ENCODE results near the gene DSC3.
"Not testable (repeated sequence)": the region's sequence is repeated elsewhere in the genome, so short reads cannot be mapped to it uniquely, and the experiment has no call there.

DSC3 gene

DNA sequence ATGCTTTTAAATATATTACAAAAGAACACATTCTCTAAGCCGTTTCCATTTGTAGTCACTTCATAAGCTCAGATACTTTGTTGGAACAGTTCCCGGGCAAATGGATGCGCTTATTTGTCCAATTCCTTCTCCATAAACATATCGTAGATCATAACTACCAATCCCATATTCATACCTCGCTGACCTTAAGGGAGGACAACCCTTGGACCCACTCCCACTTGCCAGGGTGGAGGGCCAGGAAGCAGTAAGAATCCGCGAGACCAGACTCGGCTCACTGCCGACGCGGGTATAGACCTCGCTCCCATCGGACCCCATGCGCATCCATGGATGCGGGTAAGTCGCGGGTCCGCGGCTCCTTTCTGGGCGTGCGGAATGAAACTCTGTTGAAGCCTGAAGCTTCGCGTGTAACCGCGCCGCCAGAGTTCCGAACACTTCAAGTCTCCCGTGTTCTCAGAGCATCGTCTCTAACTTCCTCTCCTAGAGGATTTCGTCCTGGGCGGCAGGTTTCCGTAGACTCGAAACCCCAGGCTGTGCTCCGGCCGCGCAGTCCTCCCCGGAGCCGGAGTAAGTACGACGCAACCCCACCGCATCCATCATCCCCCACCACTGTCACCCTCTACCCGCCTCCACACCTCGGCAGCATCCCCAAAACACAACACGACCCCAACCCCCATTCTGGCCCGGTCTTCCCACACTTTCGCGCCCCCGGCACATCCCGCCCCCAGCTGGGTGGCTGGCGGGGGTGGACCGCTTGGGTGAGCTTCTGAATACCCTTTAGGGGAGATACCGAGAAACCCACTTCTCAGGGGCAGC is 1.1 kb downstream of the DSC3 start:
- in situ Hi-C loops (cut with HindIII; ENCODE audit: low sequenced_read_pairs), result no loop called here

DNA sequence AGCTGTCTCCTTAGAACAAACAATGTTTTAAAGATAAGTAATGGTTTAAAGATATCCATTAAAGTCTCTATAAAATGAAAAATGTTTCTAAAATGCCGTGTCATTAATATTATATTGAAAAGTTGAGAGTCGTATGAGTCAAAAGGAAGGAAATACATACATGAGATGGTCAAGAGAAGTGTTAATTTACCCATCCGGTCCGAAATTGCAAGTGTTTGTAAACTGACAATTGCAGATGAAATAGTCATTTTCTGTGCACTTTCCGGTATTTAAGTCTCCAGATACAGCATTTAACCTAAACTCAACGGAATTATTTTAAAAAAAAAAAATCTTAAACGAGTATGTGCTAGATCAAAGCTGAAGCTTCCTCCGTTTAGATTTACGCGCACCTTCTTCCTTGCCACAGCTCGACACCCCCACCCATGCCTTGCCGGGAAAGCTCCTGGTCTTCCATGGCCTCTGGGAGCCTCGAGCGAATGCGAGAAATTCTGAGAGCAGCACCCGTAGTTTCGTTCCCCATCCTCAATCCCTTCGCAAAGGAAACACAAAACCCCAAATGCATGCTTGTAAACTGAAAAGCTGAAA is 1.8 kb downstream of the DSC3 start:
- in situ Hi-C loops (cut with HindIII; ENCODE audit: low sequenced_read_pairs), result no loop called here

DNA sequence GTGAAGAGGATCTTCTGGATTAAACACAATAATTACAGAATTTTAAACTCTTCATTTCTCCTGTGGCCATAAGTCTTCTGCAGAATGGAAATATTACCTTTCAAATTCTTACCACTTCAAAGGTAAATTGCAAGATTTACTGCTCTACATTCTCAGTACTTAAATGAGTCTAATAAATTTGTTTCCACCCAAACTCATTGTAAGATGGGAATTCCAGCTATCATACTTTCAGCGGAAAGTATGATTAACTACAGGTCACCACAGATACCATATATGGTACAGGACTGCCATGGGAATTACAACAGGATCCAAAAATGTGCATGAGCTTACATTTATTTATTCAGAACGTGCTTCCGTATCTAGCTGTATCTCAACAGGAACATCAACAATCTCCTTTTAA is 3.1 kb downstream of the DSC3 start:
- in situ Hi-C loops (cut with HindIII; ENCODE audit: low sequenced_read_pairs), result no loop called here

DNA sequence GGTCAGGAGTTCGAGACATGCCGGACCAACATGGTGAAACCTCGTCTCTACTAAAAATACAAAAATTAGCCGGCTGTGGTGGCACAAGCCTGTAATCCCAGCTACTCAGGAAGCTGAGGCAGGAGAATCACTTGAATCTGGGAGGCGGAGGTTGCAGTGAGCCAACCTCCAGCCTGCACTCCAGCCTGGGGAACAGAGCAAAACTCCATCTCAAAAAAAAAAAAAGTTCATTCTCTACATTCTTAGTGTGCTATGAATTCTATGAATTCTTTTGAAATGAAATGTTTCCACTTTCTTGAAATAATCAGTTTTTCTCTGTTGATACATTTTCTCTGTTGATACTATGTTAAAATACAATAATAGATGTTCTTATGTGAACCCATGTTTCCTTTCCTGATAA is 4.9 kb downstream of the DSC3 start:
- in situ Hi-C loops (cut with HindIII; ENCODE audit: low sequenced_read_pairs), result not testable (repeated sequence)

DNA sequence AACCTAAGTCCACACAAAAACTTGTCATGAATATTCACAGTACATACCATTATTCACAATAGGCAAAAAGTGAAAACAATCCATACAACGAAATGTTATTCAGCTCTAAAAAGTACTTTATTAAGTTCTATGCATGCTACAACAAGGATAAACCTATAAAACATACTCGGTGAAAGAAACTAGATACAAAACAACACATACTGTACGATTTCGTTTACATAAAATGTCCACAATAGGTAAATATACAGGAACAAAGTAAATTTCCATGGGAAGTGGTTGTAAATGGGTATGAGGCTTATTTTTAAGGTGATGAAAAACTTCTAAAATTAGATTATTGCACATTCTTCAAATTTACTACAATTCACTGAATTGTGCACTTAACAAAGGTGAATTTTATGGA is 8.0 kb downstream of the DSC3 start:
- in situ Hi-C loops (cut with HindIII; ENCODE audit: low sequenced_read_pairs), result no loop called here

DNA sequence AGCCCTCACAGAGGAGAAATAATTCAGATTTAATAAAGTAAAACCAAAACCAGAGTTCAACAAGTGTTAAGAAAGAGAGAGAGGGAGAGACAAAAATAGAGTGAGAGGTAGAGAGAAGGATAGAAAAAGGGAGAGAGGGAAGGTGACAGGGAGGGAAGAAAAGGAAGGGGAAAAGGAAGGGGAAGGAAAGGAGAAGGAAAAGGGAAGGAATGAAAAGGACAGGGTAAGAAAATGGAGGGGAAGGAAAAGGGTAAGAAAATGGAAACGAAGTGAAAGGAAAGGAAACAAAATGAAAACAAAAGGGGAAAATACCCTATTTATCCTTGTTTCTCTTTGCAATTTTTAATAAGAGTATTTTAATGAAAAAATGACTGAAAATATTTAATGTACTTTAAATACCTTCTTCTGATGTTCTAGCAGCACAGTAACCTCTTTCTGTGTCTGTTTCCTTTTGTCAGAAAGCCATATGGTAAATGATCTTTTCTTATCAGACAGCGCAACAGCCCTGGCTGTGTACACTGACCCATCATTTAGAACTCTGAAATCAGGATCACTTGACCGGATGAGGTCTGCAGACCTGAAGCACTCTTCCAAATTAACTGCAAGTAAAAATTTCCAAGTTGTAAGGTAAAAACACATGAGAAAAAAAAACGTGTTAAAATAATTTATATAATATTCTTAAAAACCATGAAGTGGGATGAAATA is 11.8 kb downstream of the DSC3 start:
- in situ Hi-C loops (cut with HindIII; ENCODE audit: low sequenced_read_pairs), result no loop called here

DNA sequence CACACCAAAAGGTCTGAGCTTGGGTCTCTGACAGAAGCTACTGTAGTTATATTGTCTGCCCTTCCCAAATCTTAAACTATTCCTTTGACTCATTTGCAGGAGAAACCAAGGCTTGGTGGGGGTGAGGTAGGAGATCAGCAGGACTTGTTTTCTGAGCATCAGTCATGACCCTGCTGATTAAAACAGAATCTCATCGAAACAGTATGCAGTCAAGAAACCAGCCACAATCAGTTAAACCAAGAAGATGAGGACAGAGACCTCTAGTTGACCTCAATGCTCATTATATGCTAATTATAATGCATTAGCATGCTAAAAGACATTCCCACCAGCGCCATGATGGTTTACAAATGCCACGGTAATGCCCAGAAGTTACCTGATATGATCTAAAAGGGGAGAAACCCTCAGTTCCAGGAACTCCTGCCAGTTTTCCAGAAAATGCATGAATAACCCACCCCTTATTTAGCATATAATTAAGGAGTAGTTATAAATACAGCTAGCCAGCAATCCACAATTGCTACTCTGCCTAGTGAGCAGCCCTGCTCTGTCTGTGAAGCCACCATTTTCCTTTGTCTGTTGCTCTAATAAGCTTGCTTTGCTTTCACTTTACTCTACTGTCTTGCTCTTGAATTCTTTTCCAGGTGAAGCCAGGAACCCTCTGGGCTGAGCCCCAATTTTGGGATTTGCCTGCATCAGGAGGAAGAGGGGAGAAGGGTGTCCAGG is 26.7 kb downstream of the DSC3 start:
- in situ Hi-C loops (cut with HindIII; ENCODE audit: low sequenced_read_pairs), result loop anchor here (25.0 kb wide), 1 partner anchor 221 kb away; no protein-coding TSS in a partner anchor

DNA sequence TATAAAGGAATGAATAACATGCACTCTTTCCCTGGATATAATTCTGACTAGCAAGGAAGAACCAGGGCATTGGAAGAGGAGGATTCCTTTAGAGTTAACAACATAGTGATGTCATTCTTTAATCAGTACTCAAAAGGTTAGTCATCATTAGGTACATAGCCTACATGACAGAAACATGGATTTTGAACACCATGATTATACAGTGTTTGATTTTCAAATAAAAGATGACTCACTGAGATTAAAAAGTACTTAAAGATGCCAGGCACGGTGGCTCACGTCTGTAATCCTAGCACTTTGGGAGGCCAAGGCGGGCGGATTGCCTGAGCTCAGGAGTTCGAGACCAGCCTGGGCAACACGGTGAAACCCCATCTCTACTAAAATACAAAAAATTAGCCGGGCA is 31.1 kb downstream of the DSC3 start:
- in situ Hi-C loops (cut with HindIII; ENCODE audit: low sequenced_read_pairs), result loop anchor here (25.0 kb wide), 1 partner anchor 226 kb away; no protein-coding TSS in a partner anchor

DNA sequence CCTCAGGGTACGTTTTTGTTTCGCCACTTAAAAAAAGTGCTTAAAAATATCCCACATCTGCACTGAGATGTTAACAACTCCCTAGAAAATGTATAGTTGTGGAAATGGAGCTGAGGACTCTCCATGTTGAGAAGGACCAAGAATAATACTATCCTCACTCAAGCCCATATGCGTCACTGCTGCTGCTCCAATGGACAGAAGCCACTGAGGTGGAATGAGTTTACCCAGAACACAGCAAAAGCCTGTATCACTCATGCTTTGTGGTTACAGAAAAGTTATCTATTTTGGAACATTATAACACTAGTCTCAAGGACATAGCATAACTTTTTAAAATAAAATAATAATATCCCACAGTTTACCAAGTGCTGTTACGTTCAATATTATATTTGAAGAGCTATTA is 31.9 kb downstream of the DSC3 start:
- in situ Hi-C loops (cut with HindIII; ENCODE audit: low sequenced_read_pairs), result loop anchor here (25.0 kb wide), 1 partner anchor 227 kb away; no protein-coding TSS in a partner anchor

DNA sequence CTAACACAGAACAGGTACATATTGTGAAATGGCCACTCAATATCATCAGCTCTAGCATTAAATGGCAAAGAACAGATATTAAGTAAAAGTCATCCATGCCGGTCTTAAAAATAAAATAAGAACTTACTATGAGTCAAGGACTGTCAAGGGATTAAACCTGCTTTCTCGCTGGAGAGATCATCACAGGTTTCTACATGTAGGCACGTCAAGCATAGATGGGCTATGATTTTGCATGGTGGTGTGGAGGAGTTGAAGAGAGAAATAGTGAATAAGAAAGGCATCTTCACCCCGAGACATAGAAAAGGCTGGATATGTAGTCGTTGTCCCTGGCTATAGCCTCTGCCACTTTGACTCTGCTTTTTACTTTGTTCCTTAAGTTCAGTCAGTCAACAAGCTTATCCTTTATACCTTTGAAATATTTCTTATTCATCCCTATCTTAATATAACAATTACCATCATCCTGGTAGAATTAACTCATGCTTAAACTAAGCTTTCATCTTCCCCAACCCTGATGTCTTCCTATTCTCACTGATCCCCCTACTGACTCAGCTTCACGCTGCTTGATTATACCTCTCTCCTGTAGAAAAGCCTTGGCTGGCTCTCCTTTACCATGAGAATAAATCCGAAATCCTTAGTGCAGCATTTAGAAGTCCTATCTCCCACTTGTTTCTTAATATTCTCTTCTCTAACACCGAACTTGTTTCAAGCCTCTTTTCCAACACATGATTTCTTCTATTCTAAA is 42.5 kb downstream of the DSC3 start:
- in situ Hi-C loops (cut with HindIII; ENCODE audit: low sequenced_read_pairs), result loop anchor here (25.0 kb wide), 1 partner anchor 237 kb away; no protein-coding TSS in a partner anchor

DNA sequence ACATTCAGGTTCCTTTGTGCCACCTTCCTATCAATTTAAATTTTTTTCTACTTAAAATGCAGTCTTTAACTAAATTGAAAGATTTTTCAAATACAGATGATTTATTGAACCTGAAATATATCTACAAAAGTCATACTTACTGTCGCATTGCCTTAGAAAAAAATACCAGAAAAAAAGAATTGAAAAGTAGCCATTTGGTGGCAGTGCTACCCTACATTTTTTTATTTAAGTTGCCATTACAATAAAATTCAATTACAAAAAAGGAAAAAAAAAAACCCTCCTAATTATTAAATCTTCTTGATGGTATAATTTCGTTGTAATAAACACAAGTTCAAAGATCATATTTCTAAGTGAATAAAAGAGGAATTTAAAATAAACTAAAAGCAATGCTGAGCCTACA is 43.4 kb downstream of the DSC3 start:
- in situ Hi-C loops (cut with HindIII; ENCODE audit: low sequenced_read_pairs), result no loop called here

DNA sequence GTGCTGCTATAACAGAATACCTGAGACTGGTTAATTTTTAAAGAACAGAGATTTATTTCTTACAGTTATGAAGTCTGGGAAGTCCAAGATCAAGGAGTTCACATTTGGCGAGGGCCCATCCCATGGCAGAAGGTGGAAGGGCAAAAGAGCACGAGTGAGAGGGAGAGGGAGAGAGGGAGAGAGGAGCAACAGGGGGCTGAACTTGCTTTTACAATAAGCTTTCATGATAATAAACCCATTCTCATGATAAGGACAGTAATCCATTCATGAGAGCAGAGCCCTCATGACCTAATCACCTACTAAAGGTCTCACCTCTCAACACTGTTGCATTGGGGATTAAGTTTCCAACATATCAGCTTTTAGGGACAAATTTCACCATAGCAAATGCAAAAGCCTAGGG is 45.3 kb downstream of the DSC3 start:
- in situ Hi-C loops (cut with HindIII; ENCODE audit: low sequenced_read_pairs), result no loop called here

DNA sequence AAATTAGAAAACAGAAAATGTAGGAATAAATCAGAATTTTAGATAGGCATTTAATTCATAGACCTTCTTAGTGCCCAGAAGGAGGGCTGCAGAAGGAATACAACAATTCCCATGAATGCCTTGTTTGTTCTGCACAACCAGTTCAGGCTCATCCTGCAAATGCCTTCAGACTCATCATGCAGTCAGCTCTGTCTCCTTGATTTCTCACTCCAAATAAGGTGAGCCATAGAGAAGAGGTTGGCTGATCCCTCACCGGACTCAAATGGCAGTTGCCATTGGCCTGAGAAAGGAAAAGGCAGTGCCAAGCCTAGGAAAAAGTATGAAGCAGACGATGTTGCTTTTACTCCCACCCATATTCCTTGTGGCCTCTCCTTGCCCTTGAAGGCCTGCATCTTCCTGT is 50.3 kb downstream of the DSC3 start:
- in situ Hi-C loops (cut with HindIII; ENCODE audit: low sequenced_read_pairs), result no loop called here

DNA sequence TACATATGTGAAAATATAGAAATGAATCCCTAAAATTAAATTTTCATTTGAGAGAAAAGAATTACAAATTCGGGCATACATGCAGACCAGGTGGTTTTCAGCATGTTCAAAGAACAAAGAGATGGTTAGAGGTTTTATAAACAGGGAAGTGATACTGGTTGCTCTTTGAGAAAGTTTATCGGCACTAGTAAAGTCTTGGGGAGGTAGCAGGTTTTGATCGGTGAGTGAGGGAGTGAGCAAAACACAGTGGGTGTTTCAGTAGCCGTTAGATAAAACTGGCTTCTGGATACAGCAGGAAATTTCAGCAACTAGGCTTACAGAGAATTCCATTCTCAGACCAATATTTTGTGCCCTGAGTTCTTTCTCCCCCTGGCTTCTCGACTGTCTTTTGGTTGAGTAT is 51.1 kb downstream of the DSC3 start:
- in situ Hi-C loops (cut with HindIII; ENCODE audit: low sequenced_read_pairs), result no loop called here

DNA sequence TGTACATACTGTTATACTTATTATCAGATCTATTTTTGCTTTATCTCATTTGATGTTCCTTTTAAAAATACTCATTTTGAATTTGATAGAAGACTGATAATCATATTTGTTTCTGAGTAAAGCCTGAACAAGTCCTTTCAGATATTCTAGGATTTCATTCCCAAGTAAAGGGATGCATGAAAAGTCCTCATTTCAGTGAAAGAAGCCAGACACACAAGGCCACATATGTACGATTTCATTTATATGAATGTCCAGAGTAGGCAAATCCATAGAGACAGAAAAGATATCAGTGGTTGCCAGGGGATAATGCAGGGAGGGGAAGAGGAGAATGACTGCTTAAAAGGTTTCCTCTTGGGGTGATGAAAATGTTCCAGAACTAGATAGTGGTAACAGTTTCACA is 53.4 kb downstream of the DSC3 start:
- in situ Hi-C loops (cut with HindIII; ENCODE audit: low sequenced_read_pairs), result no loop called here

DNA sequence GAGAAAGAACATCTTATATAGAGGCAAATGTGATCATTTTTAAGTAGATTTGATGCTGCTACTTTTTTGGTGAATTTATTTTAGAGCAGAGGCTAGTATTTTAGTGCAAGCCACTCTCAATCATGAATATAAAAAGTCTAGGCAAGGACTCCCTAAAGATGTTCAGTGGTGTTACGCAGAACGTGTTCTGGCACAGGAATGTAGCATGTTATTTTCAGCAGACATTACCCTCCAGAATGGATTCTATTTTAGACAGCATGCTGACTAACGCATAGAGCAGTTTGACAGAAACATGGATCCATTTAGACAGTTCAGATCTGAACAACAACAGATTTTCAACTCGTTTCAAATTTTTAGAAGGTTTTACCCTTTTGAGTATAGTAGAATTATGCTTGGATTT is 54.1 kb downstream of the DSC3 start:
- in situ Hi-C loops (cut with HindIII; ENCODE audit: low sequenced_read_pairs), result no loop called here

DNA sequence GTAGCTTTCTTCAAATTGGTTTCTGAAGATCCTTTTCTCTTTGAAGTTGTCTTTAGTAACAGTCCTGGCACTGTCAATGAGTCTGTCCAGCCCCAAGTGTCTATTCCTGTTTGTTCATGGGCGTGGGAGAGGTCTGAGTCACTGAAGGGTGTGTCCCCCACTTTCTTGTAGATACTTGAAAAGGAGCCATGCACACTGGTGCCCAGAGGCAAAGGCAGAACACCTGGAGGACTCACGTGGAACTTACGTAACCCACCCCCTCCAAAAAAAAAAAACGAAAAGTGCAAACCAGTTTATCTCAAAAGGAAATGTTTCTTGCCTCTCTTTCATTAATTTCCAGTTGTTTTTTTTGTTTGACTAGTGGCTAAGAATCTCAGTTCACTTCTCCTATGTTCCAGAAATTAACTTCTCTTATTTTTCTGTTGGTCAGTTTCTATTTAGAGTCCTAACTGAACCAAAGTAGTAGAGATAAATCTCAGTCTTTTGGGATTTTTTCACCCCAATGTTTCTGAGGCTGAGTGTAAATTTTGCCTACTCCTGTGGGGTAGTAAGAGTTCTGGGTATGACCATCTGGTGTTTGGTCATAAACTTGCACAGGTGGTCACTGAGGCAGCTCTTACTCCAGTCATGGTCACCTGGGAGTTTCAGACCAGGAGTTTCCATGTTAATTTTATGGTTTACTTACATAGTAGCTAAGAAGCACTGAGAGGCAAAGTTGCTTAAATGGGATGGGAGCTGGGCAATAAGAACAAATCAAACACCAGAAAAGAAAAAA is 54.9 kb downstream of the DSC3 start:
- in situ Hi-C loops (cut with HindIII; ENCODE audit: low sequenced_read_pairs), result no loop called here

DNA sequence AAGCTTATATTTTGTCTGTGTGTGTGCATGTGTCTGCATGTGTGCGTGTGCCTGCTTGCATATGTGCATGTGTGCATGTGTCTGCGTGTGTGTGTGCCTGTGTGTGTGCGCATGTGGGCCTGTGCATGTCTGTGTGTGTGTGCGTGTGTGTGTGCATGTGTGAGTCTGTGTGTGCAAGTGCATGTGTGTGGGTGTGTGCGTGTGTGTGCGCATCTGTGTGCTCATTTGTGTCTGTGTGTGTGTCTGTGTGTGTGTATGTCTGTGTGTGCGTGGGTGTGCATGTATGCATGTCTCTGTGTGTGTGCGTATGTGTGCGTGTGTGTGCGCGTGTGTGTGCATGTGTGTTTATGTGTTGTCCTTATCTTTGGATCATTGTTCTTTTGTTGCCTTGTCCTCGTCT is 56.8 kb downstream of the DSC3 start:
- in situ Hi-C loops (cut with HindIII; ENCODE audit: low sequenced_read_pairs), result no loop called here

DNA sequence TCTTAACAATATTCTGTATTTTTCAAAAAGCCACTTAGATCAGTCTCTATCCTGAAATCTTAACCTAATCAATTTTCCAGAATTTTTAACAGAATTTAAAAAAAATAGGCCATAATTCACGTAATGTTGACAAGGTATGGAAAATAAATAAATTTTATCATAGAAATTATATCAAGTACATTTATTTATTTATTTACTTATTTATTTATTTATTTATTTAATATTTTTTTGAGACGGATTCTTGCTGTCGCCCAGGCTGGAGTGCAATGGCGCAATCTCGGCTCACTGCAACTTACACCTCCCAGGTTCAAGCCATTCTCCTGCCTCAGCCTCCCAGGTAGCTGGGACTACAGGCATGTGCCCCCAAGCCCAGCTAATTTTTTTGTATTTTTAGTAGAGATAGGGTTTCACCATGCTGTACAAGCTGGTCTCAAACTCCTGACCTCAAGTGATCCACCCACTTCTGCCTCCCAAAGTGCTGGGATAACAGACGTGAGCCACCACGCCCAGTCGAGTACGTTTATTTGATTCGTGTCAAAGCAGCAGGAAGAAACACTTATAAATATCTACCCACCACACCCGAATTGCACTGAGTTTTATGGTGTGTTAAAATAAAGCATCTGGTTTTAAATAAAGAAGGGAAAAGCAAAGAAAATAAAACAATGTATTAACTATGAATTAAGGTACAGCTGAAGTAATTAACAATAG is 60.1 kb downstream of the DSC3 start:
- in situ Hi-C loops (cut with HindIII; ENCODE audit: low sequenced_read_pairs), result no loop called here

Data from DLD1 (cell line).